ENCODE results near the gene COPG2.

- no peak for TF ChIP-seq CTCF (conservative IDR thresholded peaks at IDR 0.05 in 1 of 2, IDR thresholded peaks at IDR 0.05 in 1 of 2; ENCODE audit: low read depth in 1 of 2, low read length in 2 of 2)
- TF ChIP-seq EZH2 (IDR thresholded peaks at IDR 0.05; ENCODE audit: low read length, missing control alignments), result no peak
These were observed 189.6 kb downstream of the COPG2 start for GRCh38 chr7:130478991-130479390.

Measured in fibroblast of lung (primary cell).